ENCODE data around the gene SDC4. TPM values are rescaled to one million over a fixed set of nuclear protein-coding genes. Genes with fewer than 3 reads are reported as not detected.

The SDC4 gene
- total RNA-seq, 1 donor from 2014 or later, result 80.7 TPM

- ATAC-seq (ENCODE audit: poor library complexity) (no peak), DNase-seq (no peak)
- intact Hi-C loops (cut with DNase I), result loop anchor here (5.0 to 10.0 kb wide), 2 partner anchors 193 to 275 kb away; no protein-coding TSS in a partner anchor
These were observed 58.1 kb downstream of the SDC4 start for GRCh38 chr20:45289942-45290676.

- no peak for ATAC-seq (ENCODE audit: poor library complexity)
- DNase-seq, result no peak
- intact Hi-C loops (cut with DNase I), result no loop called here
These were observed 59.4 kb downstream of the SDC4 start for GRCh38 chr20:45288860-45289259.

- DNase-seq (no peak), ATAC-seq (ENCODE audit: poor library complexity) (no peak)
- intact Hi-C loops (cut with DNase I), result no loop called here
These were observed 59.8 kb downstream of the SDC4 start for GRCh38 chr20:45288376-45288775.

GRCh38 chr20:45283551-45284057, 64.6 kb downstream of the SDC4 start:
- ATAC-seq (ENCODE audit: poor library complexity) (no peak), DNase-seq (no peak)
- intact Hi-C loops (cut with DNase I), result no loop called here

DNA sequence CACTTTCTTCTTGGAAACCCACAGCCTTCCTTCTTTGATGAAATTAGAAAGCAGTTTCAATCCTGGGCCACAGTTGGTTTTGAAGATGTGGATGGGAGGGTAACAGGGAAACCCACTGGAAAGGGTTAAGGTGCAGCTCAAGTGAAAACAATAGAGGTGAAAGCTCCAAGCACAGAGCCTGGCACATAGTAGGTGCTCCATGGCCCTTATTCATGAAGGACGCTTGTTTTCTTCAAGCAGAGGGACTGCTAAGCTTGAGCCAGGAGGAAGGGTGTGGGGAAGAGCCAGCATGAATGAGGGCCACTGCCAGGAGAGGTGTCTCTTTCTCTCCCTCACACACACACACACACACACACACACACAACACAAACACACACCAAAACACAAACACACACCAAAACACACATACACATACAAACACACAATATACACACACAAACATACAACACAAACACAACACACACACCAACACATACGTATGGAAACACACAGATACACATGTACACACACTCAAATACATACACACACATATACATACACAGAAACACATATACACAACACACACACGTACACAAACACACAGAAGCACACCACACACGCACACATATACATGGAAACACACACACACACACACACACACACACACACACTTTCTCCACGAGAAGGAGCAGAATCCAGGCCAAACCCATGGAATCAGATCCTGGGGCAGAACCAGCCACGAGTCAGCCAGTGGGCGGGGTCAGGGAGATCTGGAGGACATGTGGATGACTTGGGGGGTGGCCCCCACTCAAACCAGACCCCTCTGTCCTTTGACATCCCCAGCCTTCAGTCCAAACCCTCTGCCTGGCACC, 65.3 kb downstream of the SDC4 start:
- no peak for ATAC-seq (ENCODE audit: poor library complexity)
- DNase-seq, result no peak
- intact Hi-C loops (cut with DNase I), result no loop called here

DNA sequence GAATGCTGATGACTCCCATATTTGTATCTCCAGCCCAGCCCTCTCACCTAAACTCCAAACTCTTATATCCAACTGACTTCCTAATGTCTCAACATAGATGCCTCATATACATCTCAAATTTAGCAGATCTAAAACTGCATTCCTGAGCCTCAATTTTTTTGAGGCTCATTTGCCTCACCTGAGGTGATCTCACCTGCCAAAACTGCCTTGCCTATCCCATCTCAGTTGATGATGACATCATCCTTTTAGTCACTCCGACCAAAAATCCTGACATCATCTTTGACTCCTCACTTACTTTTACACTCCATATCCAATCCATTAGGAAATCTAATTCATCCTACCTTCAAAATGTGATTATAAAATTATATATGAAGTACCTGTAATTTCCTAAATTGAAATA, 68.2 kb downstream of the SDC4 start:
- intact Hi-C loops (cut with DNase I), result no loop called here
- ATAC-seq (ENCODE audit: poor library complexity) (no peak), DNase-seq (no peak)

DNA sequence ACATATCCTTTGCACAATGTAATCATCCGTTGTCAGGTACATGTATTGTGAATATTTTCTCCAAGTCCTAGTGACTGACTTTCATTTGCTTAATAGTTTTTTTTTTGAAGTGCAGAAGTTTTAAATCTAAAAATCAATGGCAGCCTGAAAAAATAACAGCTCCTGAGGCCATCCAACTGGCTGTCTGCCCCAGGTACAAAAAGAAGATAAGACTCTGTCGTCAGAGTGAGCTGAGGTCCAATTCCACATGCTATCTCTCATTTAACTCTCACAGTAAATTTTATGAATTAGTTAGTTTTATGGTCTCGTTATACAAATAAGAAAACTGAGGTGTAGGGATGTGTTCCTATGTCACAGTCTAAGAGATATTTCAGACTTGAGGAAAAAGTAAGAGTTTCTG, 72.9 kb downstream of the SDC4 start:
- intact Hi-C loops (cut with DNase I), result no loop called here

More for the DNA sequence above, 72.9 kb downstream of the SDC4 start:
- no peak for DNase-seq
- ATAC-seq (ENCODE audit: poor library complexity), result no peak

Other genes with a start within 250 kb of the SDC4 start
- not detected for gene KCNS1, start 247.3 kb downstream of the SDC4 start, total RNA-seq
- gene WFDC5, start 233.2 kb downstream of the SDC4 start, total RNA-seq, result not detected
- gene WFDC12, start 224.0 kb downstream of the SDC4 start, total RNA-seq, result not detected
- gene PI3, start 173.5 kb downstream of the SDC4 start, total RNA-seq, result not detected
- not detected for gene SEMG1, start 141.4 kb downstream of the SDC4 start, total RNA-seq
- gene SEMG2, start 127.1 kb downstream of the SDC4 start, total RNA-seq, result not detected
- 1.2 TPM for gene SLPI, start 93.9 kb downstream of the SDC4 start, total RNA-seq
- not detected for gene RBPJL, start 41.6 kb downstream of the SDC4 start, total RNA-seq
- not detected for gene MATN4, start 40.1 kb downstream of the SDC4 start, total RNA-seq
- gene SYS1, start 14.7 kb upstream of the SDC4 start, total RNA-seq, result 25.3 TPM
- gene TP53TG5, start 29.9 kb upstream of the SDC4 start, total RNA-seq, result 1.2 TPM
- 350 TPM for gene DBNDD2, start 59.9 kb upstream of the SDC4 start, total RNA-seq
- 113 TPM for gene PIGT, start 67.7 kb upstream of the SDC4 start, total RNA-seq
- gene WFDC2, start 121.3 kb upstream of the SDC4 start, total RNA-seq, result 1.0 TPM
- gene SPINT3, start 167.2 kb upstream of the SDC4 start, total RNA-seq, result not detected
- not detected for gene WFDC6, start 191.1 kb upstream of the SDC4 start, total RNA-seq
- gene EPPIN, start 199.0 kb upstream of the SDC4 start, total RNA-seq, result not detected
- gene WFDC8, start 230.9 kb upstream of the SDC4 start, total RNA-seq, result not detected